ENCODE results near the gene AJAP1. TPM values are rescaled to one million over a fixed set of nuclear protein-coding genes. Genes with fewer than 3 reads are reported as not detected.

AJAP1 gene
- polyA plus RNA-seq, 1 of the 3 experiments (the other 2 are of a cell fraction) = not detected

GRCh38 chr1:4710592-4711415 lies 56.4 kb downstream of the AJAP1 start:
- H3K4me3 ChIP-seq (ENCODE audit: low read depth in 2 of 2, low read length in 1 of 2) = no peak overlapping the region
- H2AFZ ChIP-seq (ENCODE audit: low read depth) = no peak overlapping the region
- no peaks in the 10 kb centered on the region for H3K79me2 ChIP-seq (ENCODE audit: insufficient read depth)
- H3K9ac ChIP-seq = no peak overlapping the region
- H3F3A ChIP-seq (replicated peaks; ENCODE audit: insufficient read depth) = no peaks in the 10 kb centered on the region
- H4K20me1 ChIP-seq (ENCODE audit: insufficient read depth) = no peaks in the 10 kb centered on the region
- TF ChIP-seq MXI1 (IDR thresholded peaks at IDR 0.05; ENCODE audit: low read depth, low read length) = no peak
- TF ChIP-seq SIN3A (IDR thresholded peaks at IDR 0.05; ENCODE audit: borderline replicate concordance, low read depth, low read length) = no peak
- no peak for TF ChIP-seq ELF1 (IDR thresholded peaks at IDR 0.05)
- TF ChIP-seq NRF1 (IDR thresholded peaks at IDR 0.05; ENCODE audit: low read depth, low read length) = no peak
- no peak for TF ChIP-seq POLR2AphosphoS5 (IDR thresholded peaks at IDR 0.05; ENCODE audit: low read depth, low read length)
- no peak for TF ChIP-seq PBX3 (IDR thresholded peaks at IDR 0.05)
- no peak for TF ChIP-seq USF2 (IDR thresholded peaks at IDR 0.05; ENCODE audit: borderline replicate concordance, low read depth, low read length)
- H3K4me2 ChIP-seq = no peak overlapping the region
- H3K4me1 ChIP-seq (ENCODE audit: control insufficient read depth in 1 of 2, insufficient read depth in 2 of 2, low read depth in 1 of 2, low read length in 1 of 2) = peaks cover 0 to 3% of the 10 kb centered on the region in 2 experiments; a peak in 1 of 4 replicates
- H3K27ac ChIP-seq (ENCODE audit: low read depth in 2 of 2, low read length in 1 of 2) = no peak overlapping the region
- no peaks in the 10 kb centered on the region for H3K36me3 ChIP-seq (replicated peaks in 1 of 2; ENCODE audit: control insufficient read depth in 1 of 2, insufficient read depth in 2 of 2, low read length in 1 of 2)
- 68% methylated on average over 18 of the region's 39 CpGs for WGBS (ENCODE audit: low lambda C conversion rate)
- H3K9me3 ChIP-seq = no peaks in the 10 kb centered on the region
- DNase-seq = no peak
- POLR2A ChIA-PET = no interaction called here
- no peaks in the 10 kb centered on the region for H3K27me3 ChIP-seq (ENCODE audit: insufficient read depth)
- CTCF ChIA-PET = interaction anchor here (0.7 kb wide), 1 partner anchor 399 kb away, joined by 3 read pairs; no protein-coding TSS in a partner anchor
- no peaks in the 10 kb centered on the region for H3K9me2 ChIP-seq

GRCh38 chr1:4711416-4712275 lies 57.2 kb downstream of the AJAP1 start:
- H3F3A ChIP-seq (replicated peaks; ENCODE audit: insufficient read depth) = no peaks in the 10 kb centered on the region
- DNase-seq = no peak
- no peaks in the 10 kb centered on the region for H3K9me3 ChIP-seq
- H3K36me3 ChIP-seq (replicated peaks in 1 of 2; ENCODE audit: control insufficient read depth in 1 of 2, insufficient read depth in 2 of 2, low read length in 1 of 2) = no peaks in the 10 kb centered on the region
- no peaks in the 10 kb centered on the region for H4K20me1 ChIP-seq (ENCODE audit: insufficient read depth)
- WGBS (ENCODE audit: low lambda C conversion rate) = 73% methylated on average over 34 of the region's 66 CpGs
- no peaks in the 10 kb centered on the region for H3K9me2 ChIP-seq
- H3K79me2 ChIP-seq (ENCODE audit: insufficient read depth) = no peaks in the 10 kb centered on the region
- H3K27ac ChIP-seq (ENCODE audit: low read depth in 2 of 2, low read length in 1 of 2) = no peak overlapping the region
- ChIA-PET CTCF (no interaction called here), POLR2A (no interaction called here)
- no peak overlapping the region for H2AFZ ChIP-seq (ENCODE audit: low read depth)
- H3K9ac ChIP-seq = no peak overlapping the region
- H3K27me3 ChIP-seq (ENCODE audit: insufficient read depth) = no peaks in the 10 kb centered on the region
- no peak overlapping the region for H3K4me3 ChIP-seq (ENCODE audit: low read depth in 2 of 2, low read length in 1 of 2)
- H3K4me2 ChIP-seq = no peak overlapping the region
- peaks cover 0 to 3% of the 10 kb centered on the region in 2 experiments; a peak in 1 of 4 replicates for H3K4me1 ChIP-seq (ENCODE audit: control insufficient read depth in 1 of 2, insufficient read depth in 2 of 2, low read depth in 1 of 2, low read length in 1 of 2)
- no peak for TF ChIP-seq REST (IDR thresholded peaks at IDR 0.05; ENCODE audit: low read depth, low read length)
- no peak for TF ChIP-seq NRF1 (IDR thresholded peaks at IDR 0.05; ENCODE audit: low read depth, low read length)
- no peak for TF ChIP-seq NFIC (IDR thresholded peaks at IDR 0.05; ENCODE audit: borderline replicate concordance)
- TF ChIP-seq FOXJ3 (CRISPR knock-in tag; IDR thresholded peaks at IDR 0.05) = no peak
- TF ChIP-seq SIN3A (IDR thresholded peaks at IDR 0.05; ENCODE audit: borderline replicate concordance, low read depth, low read length) = no peak
- no peak for TF ChIP-seq CTCF (IDR thresholded peaks at IDR 0.05)
- TF ChIP-seq MXI1 (IDR thresholded peaks at IDR 0.05; ENCODE audit: low read depth, low read length) = no peak
- no peak for TF ChIP-seq FOSL2 (IDR thresholded peaks at IDR 0.05; ENCODE audit: borderline replicate concordance, low read depth)
- TF ChIP-seq IRF3 (IDR thresholded peaks at IDR 0.05; ENCODE audit: low read depth, low read length) = no peak
- TF ChIP-seq TEAD4 (IDR thresholded peaks at IDR 0.05; ENCODE audit: borderline replicate concordance, insufficient read depth) = no peak
- no peak for TF ChIP-seq MEF2A (IDR thresholded peaks at IDR 0.05; ENCODE audit: borderline replicate concordance, low read depth)

Measured in SK-N-SH (cell line).